Omental fat pad (tissue), 4 donors: ENCODE results near the gene CDX1. TPM values are rescaled to one million over a fixed set of nuclear protein-coding genes. Genes with fewer than 3 reads are reported as not detected.

ENCODE experiments used
- ATAC-seq: fragments of 150-250 bp; one replicate; pipeline ENCODE4 v1.9.1; 2016; ENCODE audit warnings: mild to moderate bottlenecking, moderate library complexity; ENCODE audit not compliant: low FRiP score
- DNase-seq: peaks from one replicate; pipeline ENCODE4 v3.0.0-alpha.2; 2019; ENCODE audit warnings: low spot score
- total RNA-seq, 4 donors: library from RNA; depleted of rRNA; stranded (reverse); fragments of >200 nt; gene quantifications; one replicate each; pipeline ENCODE4 v1.1.0, GENCODE V29; 2016
- TF ChIP-seq, protein P1 (sequence below), 3 donors: fragments of 450-650 bp; IDR thresholded peaks; one replicate each; pipeline ENCODE4 v1.5.1; 2016 to 2017; ENCODE audit warnings: antibody characterized with exemption in 3 of 3, mild to moderate bottlenecking in 3 of 3, moderate library complexity in 2 of 3

Gene CDX1
- total RNA-seq, 4 donors from 2014 or later, result not detected

DNA sequence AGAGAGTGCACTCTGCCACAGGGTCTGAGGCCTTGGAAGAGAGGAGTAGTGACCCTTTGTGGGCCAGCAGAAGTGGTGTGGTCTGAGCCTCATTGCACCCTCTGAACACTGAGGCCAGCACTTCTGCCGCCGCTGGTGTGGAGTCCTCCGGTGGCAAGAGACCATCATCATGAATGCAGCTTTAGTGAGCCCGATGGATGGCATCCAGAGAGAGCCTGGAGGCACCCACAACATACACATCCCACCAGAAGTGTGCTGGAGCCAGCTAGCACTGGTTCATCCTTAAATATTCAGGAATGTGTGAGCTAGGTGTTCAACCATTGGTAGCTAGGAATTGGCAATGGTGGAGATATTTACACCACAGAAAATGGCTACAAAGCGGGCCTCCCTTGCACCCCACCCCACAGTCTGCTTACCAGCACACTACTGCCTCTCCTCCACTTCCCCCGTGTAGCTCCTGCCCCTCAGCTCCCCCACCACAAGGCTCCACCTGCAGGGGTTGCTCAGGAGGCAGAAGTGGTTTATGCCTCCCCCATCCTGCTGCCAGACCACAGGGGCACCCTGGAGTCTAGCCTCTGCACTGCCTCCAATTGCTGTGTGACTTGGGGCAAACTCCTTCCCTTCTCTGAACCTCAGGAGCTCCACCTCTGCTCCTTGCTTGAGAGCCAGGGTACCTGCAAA is 39.7 kb downstream of the CDX1 start:
- TF ChIP-seq, protein P1, sequence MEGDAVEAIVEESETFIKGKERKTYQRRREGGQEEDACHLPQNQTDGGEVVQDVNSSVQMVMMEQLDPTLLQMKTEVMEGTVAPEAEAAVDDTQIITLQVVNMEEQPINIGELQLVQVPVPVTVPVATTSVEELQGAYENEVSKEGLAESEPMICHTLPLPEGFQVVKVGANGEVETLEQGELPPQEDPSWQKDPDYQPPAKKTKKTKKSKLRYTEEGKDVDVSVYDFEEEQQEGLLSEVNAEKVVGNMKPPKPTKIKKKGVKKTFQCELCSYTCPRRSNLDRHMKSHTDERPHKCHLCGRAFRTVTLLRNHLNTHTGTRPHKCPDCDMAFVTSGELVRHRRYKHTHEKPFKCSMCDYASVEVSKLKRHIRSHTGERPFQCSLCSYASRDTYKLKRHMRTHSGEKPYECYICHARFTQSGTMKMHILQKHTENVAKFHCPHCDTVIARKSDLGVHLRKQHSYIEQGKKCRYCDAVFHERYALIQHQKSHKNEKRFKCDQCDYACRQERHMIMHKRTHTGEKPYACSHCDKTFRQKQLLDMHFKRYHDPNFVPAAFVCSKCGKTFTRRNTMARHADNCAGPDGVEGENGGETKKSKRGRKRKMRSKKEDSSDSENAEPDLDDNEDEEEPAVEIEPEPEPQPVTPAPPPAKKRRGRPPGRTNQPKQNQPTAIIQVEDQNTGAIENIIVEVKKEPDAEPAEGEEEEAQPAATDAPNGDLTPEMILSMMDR (IDR thresholded peaks at IDR 0.05), result no peak
- DNase-seq, result no peak
- ATAC-seq, result no peak

DNA sequence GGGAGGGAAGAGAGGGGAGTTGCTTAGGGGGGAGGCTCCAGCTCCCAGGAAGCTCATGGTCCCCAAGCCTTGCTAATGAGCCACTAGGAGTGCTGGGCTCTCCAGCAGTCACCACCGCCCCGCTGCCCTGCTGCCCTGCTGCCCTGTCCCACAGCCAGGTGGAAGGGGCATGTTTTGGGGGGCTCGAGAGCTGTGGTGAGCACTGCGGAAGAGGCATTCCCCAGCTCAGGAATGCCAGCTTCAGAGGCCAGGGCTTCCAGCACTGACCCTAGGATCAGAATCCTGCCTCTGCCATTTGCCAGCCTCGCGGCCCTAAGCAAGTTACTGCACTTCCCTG is 40.2 kb downstream of the CDX1 start:
- DNase-seq (no peak), ATAC-seq (no peak)
- TF ChIP-seq, protein P1 (IDR thresholded peaks at IDR 0.05), result no peak

DNA sequence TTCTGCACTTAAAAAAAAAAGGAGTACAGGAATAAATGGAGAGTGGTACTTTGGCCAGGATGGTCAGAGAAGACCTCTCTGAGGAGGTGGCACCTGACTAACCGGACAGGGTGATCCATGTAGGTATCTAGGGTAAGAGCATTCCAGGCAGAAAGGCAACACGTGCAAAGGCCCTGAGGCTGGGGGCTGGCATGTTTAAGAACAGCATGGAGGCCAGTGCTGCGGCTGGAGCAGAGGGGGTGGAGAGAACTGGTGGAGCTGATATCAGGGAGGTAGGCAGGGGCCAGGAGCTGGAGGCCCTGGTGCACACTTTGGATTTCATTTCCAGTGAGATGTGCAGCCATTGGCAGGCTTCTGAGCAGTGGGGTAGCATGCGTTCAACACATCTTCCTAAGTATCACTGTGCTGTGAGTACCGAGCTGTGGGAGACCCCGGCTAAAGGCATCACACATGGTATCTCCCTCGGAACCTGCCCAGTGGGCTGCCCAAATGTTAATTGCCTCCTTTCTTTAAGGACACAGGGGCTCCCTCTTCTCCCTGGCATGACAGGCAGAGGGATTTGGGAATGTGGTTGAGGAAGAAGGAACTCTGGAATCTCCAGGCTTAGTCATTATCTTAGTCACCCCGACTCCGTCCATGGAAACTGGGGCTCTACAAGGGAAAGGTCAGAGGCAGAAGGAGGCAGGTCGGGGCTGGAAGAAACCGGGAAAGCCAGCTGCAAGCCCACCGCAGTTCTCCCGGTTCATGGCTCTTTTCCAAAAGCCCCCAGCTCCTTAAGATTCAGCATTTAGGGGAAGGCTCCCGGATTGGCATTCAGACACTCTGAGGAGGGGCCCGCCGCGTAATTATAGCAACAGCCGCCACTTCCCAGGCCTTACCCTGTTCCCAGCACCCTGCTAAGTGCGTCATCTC is 41.9 kb downstream of the CDX1 start:
- ATAC-seq (no peak), DNase-seq (no peak)
- TF ChIP-seq, protein P1 (IDR thresholded peaks at IDR 0.05), result no peak

DNA sequence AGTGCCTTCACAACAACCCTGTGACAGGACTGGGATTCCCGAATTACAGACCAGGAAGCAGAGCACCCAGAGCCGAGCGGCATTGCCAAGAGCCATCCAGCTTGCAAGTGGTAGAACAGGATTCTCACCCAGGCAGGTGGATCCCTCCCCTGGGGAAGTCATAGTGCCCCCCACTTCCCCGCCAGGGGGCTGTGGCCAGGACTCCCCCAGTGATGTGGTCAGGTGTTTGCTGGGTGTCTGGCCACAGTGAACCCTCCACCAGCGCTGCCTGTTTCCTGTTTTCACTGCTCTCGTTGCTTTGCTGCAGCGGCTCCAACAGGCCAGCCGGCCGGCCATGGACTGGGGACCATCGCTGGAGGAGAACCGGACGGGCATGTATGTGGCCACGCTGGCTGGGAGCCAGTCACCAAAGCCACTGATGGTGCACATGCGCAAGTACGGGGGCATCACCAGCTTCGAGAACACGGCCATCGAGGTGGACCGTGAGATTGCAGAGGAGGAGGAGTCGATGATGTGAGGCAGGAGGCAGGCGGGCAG is 42.6 kb downstream of the CDX1 start:
- no peak for ATAC-seq

DNA sequence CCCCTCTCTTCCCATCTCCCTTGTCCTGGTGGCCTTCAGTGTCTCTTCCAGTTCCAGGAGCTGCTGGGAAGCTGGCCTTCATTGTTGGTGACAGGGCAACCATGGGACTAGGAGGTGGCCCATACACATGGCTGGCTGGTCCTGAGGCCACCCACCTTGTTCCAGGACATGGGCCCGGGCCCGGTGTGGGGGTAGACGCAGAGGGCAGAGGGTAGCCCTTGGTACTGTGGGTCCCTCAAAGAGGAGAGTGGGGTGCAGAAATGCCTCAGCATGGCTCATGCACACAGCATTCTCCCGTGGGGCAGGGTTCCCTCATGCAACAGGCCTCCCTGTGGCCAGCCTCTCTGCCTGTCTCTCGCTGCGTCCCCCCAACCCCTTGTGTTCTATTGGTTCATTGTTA is 44.1 kb downstream of the CDX1 start:
- no peak for ATAC-seq

More for the DNA sequence above, 42.6 kb downstream of the CDX1 start:
- TF ChIP-seq, protein P1 (IDR thresholded peaks at IDR 0.05), result no peak
- DNase-seq, result no peak

DNA sequence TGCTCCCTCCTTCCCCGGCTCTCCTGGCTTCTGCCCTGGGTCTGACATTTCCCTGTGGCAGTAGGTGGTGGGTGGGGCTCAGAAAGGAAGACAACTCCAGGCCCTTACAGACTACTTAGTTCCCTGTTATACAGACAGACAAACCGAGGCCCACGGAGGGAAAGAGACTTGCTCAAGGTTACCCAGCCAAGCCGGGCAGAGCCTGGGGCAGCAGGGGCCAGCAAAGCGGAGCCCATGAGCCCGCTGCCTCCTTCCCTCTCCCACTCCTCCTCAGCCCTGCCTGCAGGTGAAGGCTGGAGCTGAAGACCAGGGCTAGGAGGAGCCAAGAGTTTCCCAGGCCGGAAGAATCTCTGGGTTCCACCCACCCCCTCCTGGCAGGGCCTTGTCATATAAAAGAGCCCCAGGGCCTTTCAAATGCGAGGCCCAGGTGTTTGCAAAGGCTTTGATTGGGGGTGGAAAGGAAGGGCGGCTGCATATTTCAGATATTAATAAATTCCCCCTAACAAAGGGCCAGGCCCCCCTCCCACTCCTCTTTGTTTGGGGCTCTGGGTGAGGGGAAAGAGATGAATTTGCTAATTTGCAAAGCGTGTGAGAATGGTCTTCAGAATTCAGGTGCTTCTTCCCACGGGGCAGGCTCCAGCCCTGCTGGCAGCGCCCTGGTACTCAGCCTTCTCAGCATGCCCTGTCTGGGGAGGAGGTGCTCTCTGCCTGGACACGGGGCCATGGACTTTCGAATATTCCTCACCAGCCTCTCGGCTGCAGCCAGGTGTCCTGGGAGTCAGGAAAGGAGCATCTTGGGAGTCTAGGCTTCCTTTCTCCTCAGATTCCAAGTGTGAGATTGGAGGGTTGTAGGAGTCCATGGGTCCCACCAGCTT is 44.8 kb downstream of the CDX1 start:
- TF ChIP-seq, protein P1 (IDR thresholded peaks at IDR 0.05), result no peak
- ATAC-seq (no peak), DNase-seq (no peak)

More for the DNA sequence above, 44.1 kb downstream of the CDX1 start:
- DNase-seq, result no peak
- TF ChIP-seq, protein P1 (IDR thresholded peaks at IDR 0.05), result no peak
